GM12892 (cell line): ENCODE measurements around the gene RAPGEF1.
A peak's percentile ranks its signal among the peaks of the same experiment; 100 is the strongest.

ENCODE experiments used
- POLR2A ChIP-seq: IDR thresholded peaks from 2 replicates; pipeline ENCODE4 v1.6.1; 2011; ENCODE audit warnings: low read depth, low read length, control low read depth
- POLR2AphosphoS5 ChIP-seq: IDR thresholded peaks from 2 replicates; pipeline ENCODE4 v1.6.1; 2011; ENCODE audit warnings: low read depth, low read length, control low read depth
- TAF1 ChIP-seq: IDR thresholded peaks from 2 replicates; pipeline ENCODE4 v1.6.1; 2011; ENCODE audit warnings: low read depth, mild to moderate bottlenecking, control low read depth, low read length, borderline replicate concordance

DNA sequence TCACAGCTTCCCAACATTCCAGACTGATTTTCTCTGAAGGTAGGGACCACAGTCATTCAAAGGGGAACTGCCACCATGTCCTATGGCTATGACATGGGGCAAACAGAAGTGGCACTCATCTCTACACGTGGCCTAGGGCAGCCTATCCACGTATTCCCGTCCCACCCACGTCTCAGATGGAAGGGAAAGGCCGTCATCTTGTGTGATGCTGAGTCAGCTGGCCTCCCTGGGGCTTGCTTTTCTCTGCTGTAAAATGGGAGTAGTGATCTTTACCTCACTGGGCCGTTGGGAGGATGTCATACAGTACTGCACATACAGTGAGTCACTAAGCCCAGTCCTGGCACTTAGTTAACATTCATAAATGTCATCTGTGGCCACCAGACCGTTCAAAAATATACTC is 72.3 kb downstream of the RAPGEF1 start:
- TF ChIP-seq POLR2AphosphoS5 (no peak), POLR2A (0 out of 2 replicates have a peak, but pooled peaks have one; percentile 7), TAF1 (no peak)
